Left hindlimb (tissue), 1 donor: Measurements from ENCODE around the gene PHKA2.

Experiments
- DNase-seq: peaks from one replicate; pipeline ENCODE4 v3.0.0-alpha.2; 2018

PHKA2 gene

DNA sequence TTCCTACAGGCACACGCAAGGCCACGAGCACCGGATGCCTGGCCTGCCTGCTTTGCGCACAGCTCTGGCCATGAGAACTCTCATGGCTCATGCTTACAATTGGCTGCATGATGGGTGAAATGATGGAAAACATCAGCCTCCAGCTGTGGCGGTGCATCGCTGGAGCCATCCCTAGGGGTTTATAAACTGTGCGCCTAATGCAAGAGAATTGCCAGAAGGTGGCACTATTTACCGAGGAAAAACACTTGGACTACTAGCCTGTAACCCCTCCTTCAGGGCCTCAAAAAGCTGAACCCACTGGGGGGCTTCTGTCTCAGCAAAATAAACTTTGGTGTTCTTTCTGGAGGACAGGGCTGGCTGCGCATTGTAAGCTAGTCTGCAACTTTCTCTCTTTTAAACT, 51.9 kb downstream of the PHKA2 start:
- DNase-seq = no peak

DNA sequence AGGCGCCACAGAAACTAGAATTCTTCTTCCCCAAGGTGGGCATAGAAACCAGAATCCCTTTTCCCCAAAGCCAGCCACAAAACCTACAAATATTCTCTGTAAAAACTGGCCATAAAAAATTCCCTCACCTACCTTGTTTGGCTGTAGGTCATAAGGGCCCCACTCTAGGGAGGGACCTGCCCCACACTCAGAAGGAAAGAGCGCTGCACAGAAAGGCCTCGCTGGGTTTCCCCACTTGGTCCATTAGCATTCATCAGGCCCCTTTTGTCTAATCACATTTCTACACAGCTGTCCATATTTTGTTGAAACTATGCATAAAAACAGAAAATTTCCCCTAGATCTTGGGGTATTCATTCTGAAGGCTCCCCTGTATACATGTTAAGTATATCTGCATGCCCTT, 54.1 kb downstream of the PHKA2 start:
- DNase-seq = no peak

DNA sequence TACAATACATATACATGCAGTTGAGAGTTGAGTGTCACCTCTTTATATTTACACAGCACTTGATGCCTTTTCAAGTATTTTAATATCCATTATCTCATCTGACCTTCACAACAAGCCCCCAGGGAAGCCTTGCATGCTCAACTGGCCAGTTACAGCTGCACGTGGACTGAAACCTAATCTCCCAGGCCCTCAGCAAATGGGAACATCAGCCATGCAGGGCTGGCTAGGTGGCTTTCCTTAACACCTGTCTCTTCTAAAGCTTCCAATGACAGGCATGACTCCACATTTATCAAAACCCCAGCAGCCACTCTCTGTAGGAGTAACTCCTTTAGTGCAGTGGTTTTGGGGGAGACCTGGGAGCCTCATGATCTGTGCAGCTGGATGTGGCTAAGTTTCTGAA, 56.4 kb downstream of the PHKA2 start:
- DNase-seq = no peak

DNA sequence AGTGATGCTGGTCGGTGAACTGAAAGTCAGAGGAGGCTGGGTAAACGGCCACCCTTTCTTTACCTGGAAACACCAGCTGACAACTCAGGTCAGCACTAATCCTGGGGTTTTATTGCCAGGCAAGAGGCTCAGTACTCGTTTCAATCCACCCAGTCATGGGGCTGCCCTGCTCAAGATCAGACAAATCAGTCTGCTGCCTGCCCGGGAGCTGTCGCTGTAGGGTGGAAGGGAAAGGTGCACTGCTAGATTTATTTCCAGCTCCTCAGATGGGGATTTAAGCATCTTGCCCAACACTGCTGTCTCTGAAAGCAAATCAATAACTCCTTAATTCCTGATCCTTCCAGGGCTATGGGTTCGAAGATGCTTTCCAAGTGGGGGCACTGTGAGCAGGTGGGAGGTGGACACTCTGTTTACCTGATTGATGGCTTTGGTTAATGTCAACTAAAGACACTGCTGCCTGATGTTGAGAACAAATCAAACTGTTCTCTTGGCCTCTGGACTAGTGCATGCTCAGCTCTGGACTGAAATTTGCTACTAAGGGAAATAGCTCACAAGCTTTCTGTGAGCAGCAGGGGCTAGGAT, 59.3 kb downstream of the PHKA2 start:
- no peak for DNase-seq

DNA sequence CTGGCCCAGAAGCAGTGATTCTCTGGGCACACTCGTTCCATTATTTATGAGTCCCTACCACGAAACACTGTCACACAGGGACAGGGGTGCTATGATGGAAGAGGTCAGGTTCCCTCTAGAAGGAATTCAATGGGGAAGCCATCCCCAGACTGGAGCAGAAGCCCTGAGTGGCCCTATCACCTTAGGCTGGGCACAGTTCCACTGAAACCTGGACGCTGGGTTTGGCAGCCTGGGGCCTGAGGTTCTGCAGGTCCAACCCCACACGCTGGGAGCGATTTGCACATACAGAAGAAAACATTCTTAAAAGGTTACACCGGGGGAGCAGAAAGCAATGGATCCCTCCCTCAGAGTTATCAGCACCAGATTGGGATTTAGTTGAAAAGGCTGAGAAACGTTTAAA, 63.3 kb downstream of the PHKA2 start:
- DNase-seq = no peak

DNA sequence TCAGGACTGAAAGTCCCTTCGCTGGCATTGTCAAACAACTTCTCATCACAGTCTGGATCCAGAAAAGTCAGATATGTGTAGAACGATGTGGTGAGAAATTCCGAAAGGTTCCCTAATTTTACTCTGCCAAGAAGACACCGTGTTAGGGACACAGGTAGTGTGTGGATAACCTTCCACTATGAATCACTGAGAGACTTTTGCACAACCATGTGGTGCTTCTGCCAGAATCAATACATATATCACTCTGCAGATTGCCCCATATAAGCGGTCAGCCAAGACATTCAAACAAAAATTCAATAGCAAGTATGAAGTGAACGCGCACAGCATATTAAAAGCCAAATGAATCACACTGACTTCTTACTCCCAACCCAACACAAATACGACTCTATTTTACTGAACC, 63.8 kb downstream of the PHKA2 start:
- DNase-seq = no peak

DNA sequence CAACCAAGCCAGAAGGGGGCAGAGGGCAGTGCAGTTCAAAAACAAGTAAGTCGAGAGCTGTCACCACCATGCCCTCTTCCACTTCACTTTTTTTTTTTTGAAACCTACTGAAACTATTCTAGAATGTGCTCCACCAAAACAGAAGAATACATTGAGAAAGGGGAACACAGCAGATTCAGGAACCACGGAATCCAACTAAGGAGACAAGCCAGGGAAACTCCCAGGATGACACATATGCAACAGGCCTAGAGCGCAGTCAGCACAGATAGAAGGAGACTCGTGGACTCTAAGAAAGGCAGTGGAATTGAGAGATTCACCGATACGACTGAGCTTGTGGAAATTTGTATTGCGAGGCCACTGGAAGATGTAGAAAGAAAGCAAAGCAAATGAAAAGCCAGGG, 66.1 kb downstream of the PHKA2 start:
- DNase-seq = no peak

DNA sequence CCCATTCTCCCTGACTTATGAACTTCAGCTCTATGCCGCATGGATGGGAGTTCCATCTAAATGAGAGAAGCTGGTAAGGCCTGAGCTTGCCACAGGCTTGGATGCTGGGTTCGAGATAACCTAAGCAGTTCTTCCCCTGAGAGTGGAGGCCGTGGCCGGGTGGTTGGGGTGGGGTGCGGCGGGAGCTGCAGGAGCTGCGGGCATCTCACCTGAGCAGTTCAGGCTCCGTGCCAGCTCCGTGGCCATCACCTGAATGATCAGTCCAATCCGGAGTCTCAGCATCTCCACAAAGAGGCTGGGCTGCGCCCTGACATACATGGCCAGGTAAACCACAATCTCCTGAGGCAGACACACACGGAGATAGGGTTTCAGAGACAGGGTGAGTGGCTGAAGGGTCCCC, 77.6 kb downstream of the PHKA2 start:
- no peak for DNase-seq

DNA sequence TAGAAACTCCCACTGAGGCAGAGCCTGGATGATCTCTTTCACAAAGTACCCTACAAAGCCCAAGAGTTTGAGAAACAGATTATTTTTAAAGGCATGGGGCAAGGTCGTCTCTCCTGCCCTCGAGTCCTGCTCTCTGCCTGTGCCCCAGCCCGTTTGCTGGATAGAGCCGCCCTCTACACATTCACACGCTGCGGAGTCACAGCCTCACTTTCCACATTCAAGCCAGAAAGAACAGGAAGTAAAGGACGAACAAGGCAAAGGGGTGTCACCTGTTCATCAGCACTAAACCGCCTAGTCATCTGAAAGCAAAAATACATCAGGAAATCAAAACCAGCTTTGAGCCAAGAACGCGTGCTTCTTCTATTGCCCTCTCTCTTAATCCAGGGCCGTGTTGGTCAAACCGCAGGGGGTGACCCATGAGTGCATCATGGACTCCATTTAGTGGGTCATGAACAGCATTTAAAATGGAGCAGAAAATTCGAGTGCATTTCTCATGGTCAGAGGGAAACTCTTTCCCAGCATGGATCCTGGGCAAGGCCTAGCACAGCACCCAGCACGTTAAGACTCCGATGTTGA, 83.4 kb downstream of the PHKA2 start:
- DNase-seq = no peak

DNA sequence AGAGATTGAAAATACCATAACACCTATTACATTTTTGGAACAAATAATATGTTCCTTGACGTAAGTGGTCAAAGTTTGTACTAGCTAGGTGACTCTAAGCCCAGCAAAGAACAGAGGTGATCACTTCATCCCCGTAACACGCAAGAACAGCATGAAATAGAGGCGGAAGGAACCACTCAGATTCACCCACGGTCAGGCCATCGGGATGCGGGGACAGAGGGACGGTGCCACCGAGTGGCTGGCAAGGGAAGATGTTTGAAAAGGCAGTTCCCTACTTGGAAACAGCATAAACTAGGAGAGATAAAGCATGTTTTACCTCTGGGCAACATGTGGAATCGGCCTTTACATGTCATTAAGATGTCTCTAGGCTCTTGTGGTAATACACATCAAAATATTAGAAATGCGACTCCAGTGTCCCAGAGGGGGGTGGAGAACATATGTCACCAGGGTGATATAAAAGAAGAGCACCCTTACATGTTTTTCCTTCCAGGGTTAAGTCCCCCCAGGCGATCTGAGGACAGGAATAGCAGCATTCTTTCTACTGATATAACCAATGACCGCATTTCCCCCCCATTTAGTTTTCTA, 84.0 kb downstream of the PHKA2 start:
- no peak for DNase-seq

DNA sequence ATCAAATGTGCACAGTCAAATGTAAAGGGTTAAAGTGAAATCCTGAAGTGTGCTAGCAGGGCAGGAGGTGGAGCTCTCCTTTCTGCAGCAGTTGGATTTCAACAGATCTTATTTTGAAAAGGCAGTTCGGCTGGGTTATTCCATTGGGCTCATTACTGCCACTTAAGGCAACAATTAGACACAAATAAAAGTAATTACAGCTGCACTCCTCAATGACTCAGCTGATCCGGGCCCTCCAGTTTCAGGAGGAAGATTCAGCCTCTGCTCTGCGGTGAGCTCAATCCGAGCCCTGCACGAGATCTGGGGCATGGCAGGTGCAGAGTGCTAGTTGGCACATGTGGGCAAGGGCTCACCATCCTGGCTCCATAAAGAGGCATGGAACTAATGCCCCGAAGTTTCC, 85.4 kb downstream of the PHKA2 start:
- no peak for DNase-seq

DNA sequence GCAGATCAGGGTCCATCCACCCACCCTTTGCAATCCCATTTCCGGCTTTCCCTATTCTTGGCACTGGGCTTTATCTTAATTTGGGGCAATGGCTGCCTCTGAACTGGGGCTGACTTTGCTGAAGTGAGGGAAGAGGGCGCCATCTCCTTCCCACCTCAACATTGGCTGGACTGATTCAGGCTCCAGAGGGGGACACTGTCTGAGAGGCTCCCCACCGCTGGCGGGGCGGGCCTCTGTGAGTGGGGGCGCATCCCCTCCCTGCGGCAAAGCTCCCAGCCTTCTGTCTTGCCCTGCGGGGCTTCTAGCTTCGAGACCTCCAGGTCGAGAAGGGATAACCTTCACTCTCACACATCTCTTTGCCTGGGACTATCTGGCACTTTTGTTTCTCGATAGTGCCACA, 85.8 kb downstream of the PHKA2 start:
- DNase-seq = no peak

DNA sequence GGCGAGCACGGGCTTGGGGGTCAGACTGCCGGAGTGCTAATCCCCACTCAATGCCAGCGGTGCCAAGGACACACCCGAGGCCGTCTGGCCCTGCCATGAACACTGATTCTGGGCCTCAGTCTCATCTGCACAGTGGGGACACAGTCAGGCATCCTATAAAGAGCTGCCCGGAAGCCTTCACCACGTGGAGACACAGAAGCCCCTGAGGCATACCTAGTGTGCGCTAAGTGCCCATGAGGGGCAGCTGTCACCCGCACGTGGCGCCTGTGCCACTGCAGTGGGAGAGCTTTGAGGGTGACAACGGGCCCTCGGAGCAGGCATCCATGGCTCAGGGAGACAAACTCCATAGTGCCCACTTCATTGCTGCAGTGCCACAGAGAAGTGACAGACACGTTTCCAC, 86.3 kb downstream of the PHKA2 start:
- DNase-seq = no peak

DNA sequence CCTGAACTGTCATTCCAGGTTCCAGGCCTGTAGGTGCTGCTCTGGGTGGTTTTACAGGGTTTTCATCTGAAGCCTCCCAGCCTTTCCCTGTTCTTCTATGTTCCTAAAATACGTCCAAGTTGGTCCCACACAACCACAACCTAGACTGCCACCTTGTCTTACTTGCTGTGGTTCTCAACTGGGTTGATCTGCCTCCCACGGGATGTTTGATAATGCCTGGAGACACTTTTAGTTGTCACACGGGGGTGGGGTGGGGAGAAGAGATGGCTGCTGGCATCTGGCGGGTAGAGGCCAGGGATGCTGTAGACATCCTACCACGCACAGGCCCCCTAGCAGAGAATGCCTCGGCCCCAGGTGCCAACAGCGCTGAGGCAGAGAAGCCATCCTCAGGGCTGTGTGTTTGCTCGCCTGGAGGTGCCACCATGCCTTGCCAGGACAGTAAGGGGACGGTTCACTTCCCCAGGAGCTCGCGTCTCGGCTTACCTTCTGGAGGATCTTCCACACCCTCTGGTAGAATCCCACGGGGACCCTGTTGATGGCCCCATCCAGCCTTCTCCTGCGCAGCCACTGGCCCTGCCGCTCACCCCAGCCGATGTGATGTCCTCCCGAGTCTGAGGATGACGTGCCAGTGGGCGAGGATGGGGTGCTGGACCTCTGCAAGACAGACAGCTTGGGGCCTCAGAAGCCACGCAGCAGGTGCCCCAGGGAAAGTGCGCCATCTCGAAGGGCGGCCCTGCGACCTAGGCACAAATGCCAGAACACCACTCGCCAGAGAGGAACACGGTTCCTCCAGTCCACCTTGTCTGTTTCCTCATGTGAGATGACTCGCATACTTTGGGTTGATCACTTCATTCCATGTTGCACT, 87.0 kb downstream of the PHKA2 start:
- DNase-seq = no peak

DNA sequence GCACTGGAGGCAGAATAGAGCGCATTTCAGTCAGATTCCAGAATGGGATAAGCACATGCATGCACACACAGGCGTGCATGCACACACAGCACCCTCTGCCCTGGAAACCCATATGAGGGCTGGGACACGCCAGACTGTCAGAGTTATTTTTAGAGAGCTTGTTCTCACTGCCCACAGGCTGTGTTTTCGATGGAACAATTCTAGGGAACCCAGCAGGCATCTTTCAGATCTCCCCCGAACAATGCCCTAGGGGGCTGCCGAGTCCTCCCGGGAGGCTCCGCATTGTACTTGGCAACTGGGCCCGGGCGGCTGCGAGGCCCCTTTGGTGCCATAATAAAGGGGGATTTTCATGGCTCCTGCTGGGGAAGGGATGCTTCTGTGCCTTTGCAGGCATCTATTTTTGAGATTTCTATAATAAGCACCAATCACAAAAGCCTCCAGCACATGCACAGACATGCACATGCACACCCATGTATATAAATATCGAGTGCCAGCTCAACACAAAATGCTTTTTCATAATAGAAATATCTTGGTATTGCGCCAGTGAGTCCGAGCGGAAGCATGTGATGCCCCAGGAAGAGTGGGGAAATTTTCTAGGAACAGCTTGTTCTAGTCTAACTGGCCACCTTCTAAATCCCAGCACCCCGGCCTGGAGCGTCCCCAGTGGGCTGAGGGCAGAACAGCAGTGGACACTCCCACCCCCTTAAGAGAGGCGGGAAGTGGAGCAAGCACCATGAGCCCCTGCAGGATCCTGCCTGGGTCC, 88.5 kb downstream of the PHKA2 start:
- DNase-seq = no peak

DNA sequence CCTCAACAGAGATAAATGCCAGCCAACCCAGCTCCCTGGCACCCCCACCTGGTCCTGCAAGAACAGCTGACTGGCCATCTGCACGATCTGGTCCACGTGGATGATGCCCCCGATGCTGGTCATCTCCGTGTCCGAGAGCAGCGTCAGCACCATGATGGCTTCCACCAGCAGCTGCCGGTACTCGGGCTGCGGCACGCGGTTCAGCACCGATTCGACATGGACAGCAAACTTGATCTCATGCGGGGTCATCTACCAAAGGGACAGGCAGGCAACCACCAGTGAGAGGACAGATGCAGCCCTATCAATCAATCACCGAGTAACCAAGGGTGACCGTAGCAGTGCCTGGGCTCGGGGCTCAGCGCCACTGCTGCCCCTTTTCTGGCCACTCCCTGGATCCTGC, 89.8 kb downstream of the PHKA2 start:
- no peak for DNase-seq

DNA sequence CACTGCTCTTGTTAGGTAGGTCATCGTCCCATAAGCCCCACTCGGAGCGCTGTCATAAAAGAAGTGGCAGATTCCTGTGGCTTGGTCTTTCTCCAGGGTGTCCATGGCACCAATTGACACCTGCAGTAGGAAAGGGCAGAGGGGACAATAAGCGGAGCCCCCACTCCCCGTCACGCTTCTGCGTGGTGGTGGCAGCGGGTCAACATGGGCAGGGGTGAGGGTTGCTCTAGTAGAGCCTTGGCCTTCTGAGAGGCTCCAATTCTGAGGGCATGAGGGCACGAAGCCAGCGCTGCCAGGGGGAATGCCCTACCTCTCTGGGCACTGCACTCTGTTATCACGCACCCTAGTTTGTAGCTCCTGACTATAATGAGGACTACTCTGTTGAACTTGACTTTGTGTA, 90.4 kb downstream of the PHKA2 start:
- DNase-seq = no peak

DNA sequence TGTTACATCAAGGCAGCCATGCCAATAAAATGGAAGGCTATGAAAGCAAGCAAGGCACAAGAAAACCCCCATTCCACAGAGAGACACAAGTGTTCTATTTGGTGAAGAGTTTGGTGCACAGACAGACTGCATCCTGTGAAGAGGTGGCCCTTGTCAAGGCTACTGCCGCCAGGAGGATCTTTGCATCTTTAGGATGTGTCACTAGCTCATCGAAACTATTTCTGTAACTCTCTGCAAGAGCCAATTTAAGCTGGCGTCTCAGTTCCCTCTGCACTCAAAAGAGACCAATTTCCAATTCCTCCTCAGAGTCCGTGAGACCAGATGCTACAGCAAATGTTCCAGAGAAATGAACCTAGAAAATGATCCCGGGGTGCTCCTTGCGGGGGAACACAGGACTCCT, 91.0 kb downstream of the PHKA2 start:
- DNase-seq = no peak

DNA sequence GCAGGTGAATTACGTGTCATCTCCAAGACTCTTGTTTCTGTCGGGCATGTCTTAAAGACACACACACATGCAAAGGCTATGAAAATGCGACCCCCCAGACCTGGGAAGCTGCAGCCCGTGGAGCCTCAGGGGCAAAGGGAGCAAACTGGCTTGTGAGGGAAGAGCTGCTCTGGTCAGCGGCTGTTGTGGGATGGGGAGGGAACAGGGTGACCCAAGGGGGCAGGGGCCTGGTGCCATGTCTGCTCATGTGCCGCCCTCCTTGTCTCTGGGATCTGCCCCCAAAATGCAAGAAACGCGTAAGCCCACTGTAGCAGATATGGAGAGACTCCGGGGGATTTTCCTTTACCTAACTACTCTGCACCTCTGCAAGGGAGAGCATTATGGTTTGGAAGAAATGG, 92.4 kb downstream of the PHKA2 start:
- no peak for DNase-seq

DNA sequence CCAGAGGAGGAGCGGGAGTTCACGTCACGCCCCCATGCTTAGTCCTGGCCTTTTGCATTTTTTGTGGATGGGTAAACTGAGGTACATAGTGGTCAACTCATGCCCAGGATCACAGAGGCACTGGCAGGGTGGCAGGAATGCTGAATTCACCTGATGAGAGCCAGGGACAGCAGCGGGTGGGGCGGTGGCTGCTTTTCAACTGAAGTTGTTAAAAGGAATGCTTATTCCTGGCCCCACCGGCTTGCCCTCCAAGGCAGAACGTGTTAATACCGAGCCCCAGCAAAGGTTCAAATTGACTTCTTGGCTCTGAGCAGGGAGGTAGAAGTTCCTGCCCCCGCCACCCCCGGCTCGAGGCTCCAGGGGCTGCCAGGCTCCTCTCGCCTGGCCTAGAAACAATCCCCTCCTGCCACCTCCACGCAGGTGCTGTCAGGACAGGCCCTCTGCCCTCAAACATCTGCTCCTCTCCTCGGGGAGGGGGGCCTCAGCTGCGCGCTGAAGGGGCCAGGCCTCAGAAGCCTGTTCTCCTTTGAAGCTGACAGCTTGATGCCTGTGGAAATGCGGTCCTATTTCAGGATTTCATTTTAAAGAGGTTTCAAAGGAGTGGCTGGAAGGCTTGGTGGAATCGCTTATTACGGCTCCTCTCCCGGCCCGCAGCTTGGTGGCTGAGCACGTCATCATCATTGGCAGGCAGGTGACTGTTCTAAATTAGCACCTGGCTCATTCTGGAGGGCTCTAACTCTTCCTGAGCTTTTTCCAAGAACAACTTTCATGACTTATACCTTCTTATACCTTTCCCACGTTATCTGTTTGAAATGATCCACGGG, 93.0 kb downstream of the PHKA2 start:
- no peak for DNase-seq

DNA sequence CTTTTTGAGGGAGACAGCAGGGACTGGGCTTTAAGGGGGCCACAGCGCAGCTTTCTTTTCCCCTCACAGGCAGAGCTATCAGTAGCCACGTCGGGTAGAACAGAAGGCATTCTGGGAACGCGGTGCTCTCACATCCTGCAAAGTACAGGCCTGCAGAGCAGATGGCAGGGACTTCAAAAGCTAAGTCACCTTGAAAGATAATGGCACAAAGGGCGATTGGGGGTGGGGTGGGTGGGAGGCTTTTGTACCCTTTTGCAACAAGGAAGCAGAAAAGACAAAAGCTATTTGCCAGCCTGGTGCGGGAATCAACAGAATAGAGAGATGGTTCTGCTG, 93.9 kb downstream of the PHKA2 start:
- DNase-seq = no peak

DNA sequence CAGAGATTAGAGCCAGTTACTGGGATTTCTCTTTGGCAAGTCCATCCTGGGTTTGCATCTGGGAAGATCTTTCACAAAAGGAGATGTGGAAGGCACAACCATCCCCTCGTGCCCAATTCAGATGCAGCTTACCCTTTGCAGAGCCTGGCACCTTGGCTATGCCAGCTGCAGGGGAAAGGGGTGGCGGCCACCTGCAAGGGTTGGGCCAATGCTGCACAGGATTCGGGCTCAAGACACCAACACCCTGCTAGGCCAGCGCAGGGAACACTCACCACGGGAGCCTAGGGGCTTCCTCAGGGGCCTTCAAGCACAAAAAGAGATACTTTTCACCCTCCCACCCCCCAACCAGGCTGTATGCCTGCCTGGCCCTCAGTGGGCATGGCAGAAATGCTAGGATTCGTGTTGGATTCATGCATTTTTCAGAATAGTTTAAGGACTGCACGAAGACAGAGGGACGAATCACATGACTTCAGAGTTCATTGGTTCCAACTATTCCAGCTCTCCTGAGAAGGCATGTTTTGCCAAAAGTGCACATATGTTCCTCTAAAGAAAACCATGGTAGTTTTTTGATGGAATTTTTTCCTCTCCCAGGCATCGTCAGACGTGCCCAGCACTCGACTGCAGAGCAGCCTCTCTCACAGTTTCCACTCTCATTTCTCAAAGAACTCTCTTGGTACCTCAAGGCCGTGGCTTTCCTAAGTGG, 94.4 kb downstream of the PHKA2 start:
- no peak for DNase-seq
